CD14-positive monocyte (primary cell): ENCODE data around the gene ATP6V0A4. TPM values are rescaled to one million over a fixed set of nuclear protein-coding genes. Genes with fewer than 3 reads are reported as not detected.
A peak's percentile ranks its signal among the peaks of the same experiment; 100 is the strongest.

Source experiments
- DNase-seq, 3 donors: peaks; one replicate each; pipeline ENCODE4 v3.0.0-alpha.2; 2011 to 2022
- H2AFZ ChIP-seq: 2 replicates; pipeline ENCODE4 v1.6.0; 2012; ENCODE audit warnings: mild to moderate bottlenecking, low read depth, low read length, inconsistent platforms; ENCODE audit not compliant: insufficient read depth, poor library complexity, severe bottlenecking
- H3K27ac ChIP-seq, 2 donors: 1 replicate in 1 of 2; 2 replicates in 1 of 2; pipeline ENCODE4 v1.5.1; 2012 to 2013; ENCODE audit warnings: low read length in 2 of 2, control low read depth in 1 of 2, inconsistent platforms in 1 of 2, low read depth in 1 of 2, mild to moderate bottlenecking in 1 of 2
- H3K27me3 ChIP-seq, 2 donors: one replicate each; pipeline versions ENCODE4 v1.6.0 to v1.6.1; 2011 to 2013; ENCODE audit warnings: low read length in 2 of 2; ENCODE audit not compliant: control insufficient read depth in 2 of 2, insufficient read depth in 2 of 2
- H3K36me3 ChIP-seq, 2 donors: replicated peaks in 1 of 2; 1 replicate in 1 of 2; 2 replicates in 1 of 2; pipeline versions ENCODE4 v1.5.1 to v1.6.1; 2012 to 2013; ENCODE audit warnings: low read length in 2 of 2, control low read depth in 1 of 2, inconsistent platforms in 1 of 2, mild to moderate bottlenecking in 1 of 2; ENCODE audit not compliant: insufficient read depth in 2 of 2, control insufficient read depth in 1 of 2
- H3K4me1 ChIP-seq, 2 donors: 1 replicate in 1 of 2; 2 replicates in 1 of 2; pipeline versions ENCODE4 v1.5.1 to v1.6.1; 2012 to 2013; ENCODE audit warnings: low read length in 2 of 2, control low read depth in 1 of 2, inconsistent platforms in 1 of 2, mild to moderate bottlenecking in 1 of 2, moderate library complexity in 1 of 2; ENCODE audit not compliant: insufficient read depth in 2 of 2, control insufficient read depth in 1 of 2
- H3K4me2 ChIP-seq: replicated peaks from 2 replicates; pipeline ENCODE3; 2012; ENCODE audit warnings: low read length, moderate library complexity, mild to moderate bottlenecking; ENCODE audit not compliant: poor library complexity, severe bottlenecking; ENCODE audit errors: extremely low read depth
- H3K4me3 ChIP-seq, 3 experiments: fragments of 200-600 bp in 1 of 3; sonication (generic) in 1 of 3; replicated peaks in 1 of 3; 1 replicate in 2 of 3; 2 replicates in 1 of 3; pipeline ENCODE4 v1.5.1; 2011 to 2013; ENCODE audit warnings: low read length in 3 of 3, mild to moderate bottlenecking in 3 of 3, control low read depth in 2 of 3, low read depth in 2 of 3, inconsistent platforms in 1 of 3, moderate library complexity in 1 of 3
- H3K79me2 ChIP-seq: 2 replicates; pipeline ENCODE4 v1.6.0; 2012; ENCODE audit warnings: mild to moderate bottlenecking, control low read depth, inconsistent platforms, low read length, moderate library complexity; ENCODE audit not compliant: insufficient read depth
- H3K9ac ChIP-seq: 2 replicates; pipeline ENCODE4 v1.6.0; 2017; ENCODE audit warnings: low read length, mild to moderate bottlenecking; ENCODE audit not compliant: insufficient read depth, poor library complexity, severe bottlenecking
- H3K9me3 ChIP-seq, 2 donors: replicated peaks in 1 of 2; 1 replicate in 1 of 2; 2 replicates in 1 of 2; pipeline versions ENCODE4 v1.5.1 to v1.6.1; 2012 to 2013; ENCODE audit warnings: low read length in 2 of 2, control low read depth in 1 of 2; ENCODE audit not compliant: control insufficient read depth in 1 of 2, insufficient read depth in 1 of 2
- H4K20me1 ChIP-seq: 2 replicates; pipeline ENCODE4 v1.6.0; 2012; ENCODE audit warnings: mild to moderate bottlenecking, low read length, control low read depth, moderate library complexity; ENCODE audit not compliant: insufficient read depth
- H3K27ac Mint-ChIP-seq, 7 donors: one replicate each; pipeline ENCODE4 v1.8.0; 2020; ENCODE audit warnings: mild to moderate bottlenecking in 7 of 7, mixed read lengths in 7 of 7, moderate library complexity in 6 of 7, inconsistent platforms in 2 of 7
- H3K27me3 Mint-ChIP-seq, 3 donors: one replicate each; pipeline ENCODE4 v1.8.0; 2021 to 2022; ENCODE audit warnings: low read depth in 3 of 3, mild to moderate bottlenecking in 3 of 3, mixed read lengths in 3 of 3, moderate library complexity in 3 of 3, inconsistent platforms in 1 of 3
- H3K36me3 Mint-ChIP-seq, 2 donors: one replicate each; pipeline ENCODE4 v1.8.0; 2020; ENCODE audit warnings: mixed read lengths in 2 of 2, inconsistent platforms in 1 of 2, mild to moderate bottlenecking in 1 of 2
- H3K4me1 Mint-ChIP-seq: one replicate; pipeline ENCODE4 v1.8.0; 2020; ENCODE audit warnings: mild to moderate bottlenecking, mixed read lengths
- H3K4me3 Mint-ChIP-seq, 2 donors: one replicate each; pipeline ENCODE4 v1.8.0; 2020; ENCODE audit warnings: mild to moderate bottlenecking in 2 of 2, mixed read lengths in 2 of 2, moderate library complexity in 1 of 2
- H3K9me3 Mint-ChIP-seq, 7 donors: one replicate each; pipeline ENCODE4 v1.8.0; 2020 to 2022; ENCODE audit warnings: mixed read lengths in 7 of 7, mild to moderate bottlenecking in 6 of 7, moderate library complexity in 6 of 7, inconsistent platforms in 2 of 7
- WGBS: methylation state at CpG from one replicate; pipeline ENCODE4 v1.1.5; 2013; ENCODE audit warnings: missing lambda C conversion rate; ENCODE audit not compliant: insufficient coverage; 5-methylcytosine and 5-hydroxymethylcytosine counted together
- intact Hi-C, 2 donors: fragments of 100-400 bp; cut with micrococcal nuclease; formaldehyde crosslinking; loops; one replicate each; pipeline versions ENCODE4 v1.15.0 to v1.15.1; 2023
- polyA plus RNA-seq, 3 donors: library from polyadenylated mRNA; depleted of rRNA in 1 of 3; unstranded in 2 of 3; stranded (reverse) in 1 of 3; fragments of 300-500 nt in 2 of 3; fragments of >200 nt in 1 of 3; fragmentation: Illumina TruSeq in 2 of 3; gene quantifications; 1 replicate in 2 of 3; 2 replicates in 1 of 3; pipeline ENCODE4 v1.2.3, GENCODE V29; 2012 to 2021
- TF ChIP-seq, protein P1 (sequence below): fragments of 200-600 bp; IDR thresholded peaks from one replicate; pipeline ENCODE4 v1.8.0; 2022; ENCODE audit warnings: antibody characterized with exemption, mild to moderate bottlenecking

The ATP6V0A4 gene
- polyA plus RNA-seq, 3 donors: not detected

DNA sequence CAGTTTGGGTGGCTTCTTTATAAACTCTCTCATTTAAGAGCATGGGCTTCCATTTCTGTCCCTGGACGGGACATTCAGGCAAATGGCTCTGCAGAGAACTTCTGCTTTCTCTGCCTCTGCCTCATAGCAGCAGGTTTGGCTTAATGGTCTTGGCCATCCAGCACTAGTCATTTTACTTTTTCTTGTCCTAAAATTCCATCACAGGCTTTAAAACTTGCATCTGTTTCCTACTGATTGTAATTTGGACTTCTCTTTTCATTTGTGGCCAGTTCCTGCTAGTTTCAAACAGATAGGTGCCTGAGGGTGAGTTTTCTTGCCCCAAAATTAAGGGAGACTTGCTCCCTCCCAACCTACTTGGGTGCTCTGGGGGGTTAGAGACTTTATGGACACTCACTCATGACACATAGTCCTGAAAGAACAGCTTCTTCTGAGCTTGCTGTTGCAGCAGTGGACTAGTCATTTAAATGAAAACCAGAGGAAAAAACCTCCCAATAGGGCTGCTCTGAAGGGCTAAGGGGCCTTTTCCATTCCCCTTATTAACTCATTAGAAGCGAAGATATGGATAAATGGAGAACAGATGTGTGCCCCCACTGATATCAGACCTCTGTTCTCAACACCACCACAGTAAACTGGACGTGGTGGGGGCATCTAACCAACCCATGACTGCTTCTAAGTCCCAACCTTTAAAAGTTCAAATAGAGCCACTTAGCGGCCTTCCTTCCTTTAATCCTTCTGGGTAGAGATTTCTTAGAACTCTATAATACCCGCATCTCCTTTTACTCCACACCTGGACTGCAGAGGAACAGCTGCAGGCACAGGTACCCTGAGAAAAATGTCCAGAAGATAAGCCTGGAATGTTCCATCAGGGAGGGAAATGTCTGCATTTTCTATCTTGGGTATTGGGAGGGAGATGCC is 135.7 kb downstream of the ATP6V0A4 start:
- Histone ChIP-seq H2AFZ (peak overlapping the region; percentile 22), H3K27me3 (no peaks in the 10 kb centered on the region), H3K79me2 (no peaks in the 10 kb centered on the region), H3K9ac (no peak overlapping the region), H3K36me3 (no peaks in the 10 kb centered on the region), H3K9me3 (peaks cover 0 to 5% of the 10 kb centered on the region in 2 donors), H3K4me2 (no peak overlapping the region), H4K20me1 (no peaks in the 10 kb centered on the region), H3K4me1 (peaks cover 4 to 7% of the 10 kb centered on the region in 2 donors), H3K27ac (no peak overlapping the region), H3K4me3 (no peak overlapping the region)
- no CpG with 5 or more reads among the region's 5 CpGs for WGBS
- H3K36me3 Mint-ChIP-seq: no peaks in the 10 kb centered on the region
- H3K4me3 Mint-ChIP-seq: no peak overlapping the region
- H3K4me1 Mint-ChIP-seq: peaks cover 15% of the 10 kb centered on the region
- no peak overlapping the region for H3K27ac Mint-ChIP-seq
- H3K27me3 Mint-ChIP-seq: peaks cover 2 to 24% (median 9%) of the 10 kb centered on the region in 3 donors
- H3K9me3 Mint-ChIP-seq: peaks cover 0 to 4% (median 0%) of the 10 kb centered on the region in 7 donors
- intact Hi-C loops: no loop called here
- TF ChIP-seq, protein P1, sequence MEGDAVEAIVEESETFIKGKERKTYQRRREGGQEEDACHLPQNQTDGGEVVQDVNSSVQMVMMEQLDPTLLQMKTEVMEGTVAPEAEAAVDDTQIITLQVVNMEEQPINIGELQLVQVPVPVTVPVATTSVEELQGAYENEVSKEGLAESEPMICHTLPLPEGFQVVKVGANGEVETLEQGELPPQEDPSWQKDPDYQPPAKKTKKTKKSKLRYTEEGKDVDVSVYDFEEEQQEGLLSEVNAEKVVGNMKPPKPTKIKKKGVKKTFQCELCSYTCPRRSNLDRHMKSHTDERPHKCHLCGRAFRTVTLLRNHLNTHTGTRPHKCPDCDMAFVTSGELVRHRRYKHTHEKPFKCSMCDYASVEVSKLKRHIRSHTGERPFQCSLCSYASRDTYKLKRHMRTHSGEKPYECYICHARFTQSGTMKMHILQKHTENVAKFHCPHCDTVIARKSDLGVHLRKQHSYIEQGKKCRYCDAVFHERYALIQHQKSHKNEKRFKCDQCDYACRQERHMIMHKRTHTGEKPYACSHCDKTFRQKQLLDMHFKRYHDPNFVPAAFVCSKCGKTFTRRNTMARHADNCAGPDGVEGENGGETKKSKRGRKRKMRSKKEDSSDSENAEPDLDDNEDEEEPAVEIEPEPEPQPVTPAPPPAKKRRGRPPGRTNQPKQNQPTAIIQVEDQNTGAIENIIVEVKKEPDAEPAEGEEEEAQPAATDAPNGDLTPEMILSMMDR: no peak
- no peak for DNase-seq

DNA sequence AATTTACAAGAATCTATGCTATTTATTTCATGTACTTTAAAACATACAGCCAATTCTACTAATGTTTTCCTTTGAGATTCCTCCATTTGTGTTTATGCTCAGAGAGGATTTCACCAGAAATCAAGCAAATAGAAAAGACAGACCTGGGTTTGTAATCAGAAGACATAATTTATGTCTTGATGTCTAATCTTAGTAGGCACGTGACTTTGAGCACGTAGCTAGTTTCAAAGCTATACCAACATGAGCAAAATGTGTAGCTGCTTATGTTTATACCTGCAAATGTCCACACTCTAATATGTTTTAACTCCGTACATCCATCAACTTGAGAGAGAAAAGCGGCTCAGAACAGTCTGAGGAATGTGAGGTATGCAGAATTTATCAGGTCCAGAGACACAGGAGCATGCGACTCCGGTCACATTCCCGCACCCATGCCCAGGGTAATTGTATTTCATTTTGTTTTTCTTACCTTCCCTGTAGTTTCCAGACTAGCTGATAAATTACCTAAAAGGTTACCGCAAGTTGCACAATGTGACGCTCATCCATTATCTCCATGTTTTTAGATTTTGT is 136.8 kb downstream of the ATP6V0A4 start:
- no peaks in the 10 kb centered on the region for H3K79me2 ChIP-seq
- no peak for DNase-seq
- Mint-ChIP-seq H3K9me3 (peaks cover 0 to 5% (median 0%) of the 10 kb centered on the region in 7 donors), H3K27ac (no peak overlapping the region), H3K4me3 (no peak overlapping the region), H3K36me3 (no peaks in the 10 kb centered on the region), H3K27me3 (peaks cover 4 to 19% (median 9%) of the 10 kb centered on the region in 3 donors), H3K4me1 (peaks cover 15% of the 10 kb centered on the region)
- no peaks in the 10 kb centered on the region for H3K27me3 ChIP-seq
- H3K4me2 ChIP-seq: no peak overlapping the region
- TF ChIP-seq, protein P1: no peak
- no CpG with 5 or more reads among the region's 9 CpGs for WGBS
- H3K9ac ChIP-seq: no peak overlapping the region
- H3K9me3 ChIP-seq: peaks cover 0 to 5% of the 10 kb centered on the region in 2 donors
- no peaks in the 10 kb centered on the region for H4K20me1 ChIP-seq
- H2AFZ ChIP-seq: no peak overlapping the region
- H3K4me1 ChIP-seq: peaks cover 4 to 7% of the 10 kb centered on the region in 2 donors
- H3K36me3 ChIP-seq: no peaks in the 10 kb centered on the region
- intact Hi-C loops: no loop called here
- no peak overlapping the region for H3K4me3 ChIP-seq
- no peak overlapping the region for H3K27ac ChIP-seq
